Upper lobe of left lung (tissue), 4 donors: ENCODE measurements around the gene ILRUN.

Experiments used
- CTCF ChIP-seq, 6 experiments: fragments of 450-650 bp in 4 of 6; fragments of 200-600 bp in 2 of 6; sonication (generic) in 2 of 6; IDR thresholded peaks; one replicate each; pipeline ENCODE4 v1.5.1; 2016 to 2019; ENCODE audit warnings: antibody characterized with exemption in 6 of 6
- EP300 ChIP-seq, 4 donors: sonication (generic); formaldehyde crosslinking; IDR thresholded peaks; one replicate each; pipeline ENCODE4 v1.5.1; 2017; ENCODE audit warnings: antibody characterized with exemption in 4 of 4, control low read depth in 2 of 4
- POLR2AphosphoS5 ChIP-seq, 2 donors: sonication (generic); formaldehyde crosslinking; IDR thresholded peaks; one replicate each; pipeline ENCODE4 v1.5.1; 2017; ENCODE audit warnings: antibody characterized with exemption in 2 of 2

- TF ChIP-seq POLR2AphosphoS5 (IDR thresholded peaks at IDR 0.05) = no peak
- TF ChIP-seq EP300 (IDR thresholded peaks at IDR 0.05) = no peak
- TF ChIP-seq CTCF (IDR thresholded peaks at IDR 0.05) = no peak
These were observed 1.5 kb upstream of the ILRUN start for GRCh38 chr6:34697904-34698559.
